ENCODE measurements around the gene TSPAN16. TPM values are rescaled to one million over a fixed set of nuclear protein-coding genes. Genes with fewer than 3 reads are reported as not detected.

The TSPAN16 gene
- total and polyA plus RNA-seq, 2 donors (not counting 3 experiments of a cell fraction or from before 2014, with no cell fraction given): not detected

DNA sequence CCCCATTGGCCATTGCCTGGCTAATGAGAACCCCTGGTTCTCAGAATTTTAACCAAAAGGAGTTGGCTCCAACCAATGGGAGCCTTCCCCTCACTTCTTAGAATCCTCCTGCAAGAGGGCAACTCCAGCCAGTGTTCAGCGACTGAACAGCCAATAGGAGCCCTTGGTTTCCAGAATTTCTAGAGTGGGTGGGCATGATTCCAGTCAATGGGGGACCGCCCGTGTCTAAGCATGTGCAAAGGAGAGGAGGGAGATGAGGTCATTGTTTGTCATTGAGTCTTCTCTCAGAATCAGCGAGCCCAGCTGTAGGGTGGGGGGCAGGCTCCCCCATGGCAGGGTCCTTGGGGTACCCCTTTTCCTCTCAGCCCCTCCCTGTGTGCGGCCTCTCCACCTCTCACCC lies 69.0 kb downstream of the TSPAN16 start:
- BruUV-seq (replicated peaks): no TSS peak
- CTCF ChIA-PET: no interaction called here
- no peaks in the 10 kb centered on the region for H3K27me3 ChIP-seq (ENCODE audit: control insufficient read depth in 2 of 2, insufficient read depth in 2 of 2, low read length in 2 of 2)

More for the DNA sequence above, 69.0 kb downstream of the TSPAN16 start:
- Histone ChIP-seq H3K9me3 (replicated peaks; ENCODE audit: control insufficient read depth, insufficient read depth, low read length) (no peaks in the 10 kb centered on the region), H3K9ac (replicated peaks; ENCODE audit: extremely low read depth, insufficient read depth, low read length) (no peak overlapping the region), H3K4me2 (ENCODE audit: insufficient read depth, low read length) (no peak overlapping the region), H3K79me2 (ENCODE audit: control insufficient read depth, insufficient read depth, low read length) (no peaks in the 10 kb centered on the region), H3K4me1 (ENCODE audit: control insufficient read depth, extremely low read depth, insufficient read depth, low read length) (no peaks in the 10 kb centered on the region), H3K9me1 (replicated peaks; ENCODE audit: control insufficient read depth, extremely low read depth, insufficient read depth, low read length) (no peaks in the 10 kb centered on the region), H3K36me3 (ENCODE audit: control insufficient read depth in 2 of 2, extremely low read depth in 1 of 2, insufficient read depth in 2 of 2, low read length in 2 of 2) (peaks cover 0 to 9% of the 10 kb centered on the region in 2 experiments), H3K4me3 (replicated peaks in 1 of 3; ENCODE audit: insufficient read depth in 1 of 3, low read depth in 1 of 3, low read length in 3 of 3) (no peak overlapping the region), H4K20me1 (replicated peaks; ENCODE audit: control insufficient read depth, extremely low read depth, insufficient read depth, low read length) (no peaks in the 10 kb centered on the region), H2AFZ (ENCODE audit: low read depth, low read length) (no peak overlapping the region), H3K27ac (ENCODE audit: insufficient read depth, low read depth, low read length) (no peak overlapping the region)
- FAIRE-seq (no peak), DNase-seq (ENCODE audit: low read depth, low spot score) (no peak)
- no peak for TF ChIP-seq EZH2 (IDR thresholded peaks at IDR 0.05; ENCODE audit: borderline replicate concordance, low read depth, low read length, severe bottlenecking)
- TF ChIP-seq POLR2A (IDR thresholded peaks at IDR 0.05; ENCODE audit: low read depth, low read length): no peak
- TF ChIP-seq, protein P1, sequence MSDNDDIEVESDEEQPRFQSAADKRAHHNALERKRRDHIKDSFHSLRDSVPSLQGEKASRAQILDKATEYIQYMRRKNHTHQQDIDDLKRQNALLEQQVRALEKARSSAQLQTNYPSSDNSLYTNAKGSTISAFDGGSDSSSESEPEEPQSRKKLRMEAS (IDR thresholded peaks at IDR 0.05; ENCODE audit: insufficient read depth, insufficient read length): no peak
- TF ChIP-seq JUN (IDR thresholded peaks at IDR 0.05; ENCODE audit: borderline replicate concordance, insufficient read depth, insufficient read length, low read depth): no peak
- TF ChIP-seq, protein P2, sequence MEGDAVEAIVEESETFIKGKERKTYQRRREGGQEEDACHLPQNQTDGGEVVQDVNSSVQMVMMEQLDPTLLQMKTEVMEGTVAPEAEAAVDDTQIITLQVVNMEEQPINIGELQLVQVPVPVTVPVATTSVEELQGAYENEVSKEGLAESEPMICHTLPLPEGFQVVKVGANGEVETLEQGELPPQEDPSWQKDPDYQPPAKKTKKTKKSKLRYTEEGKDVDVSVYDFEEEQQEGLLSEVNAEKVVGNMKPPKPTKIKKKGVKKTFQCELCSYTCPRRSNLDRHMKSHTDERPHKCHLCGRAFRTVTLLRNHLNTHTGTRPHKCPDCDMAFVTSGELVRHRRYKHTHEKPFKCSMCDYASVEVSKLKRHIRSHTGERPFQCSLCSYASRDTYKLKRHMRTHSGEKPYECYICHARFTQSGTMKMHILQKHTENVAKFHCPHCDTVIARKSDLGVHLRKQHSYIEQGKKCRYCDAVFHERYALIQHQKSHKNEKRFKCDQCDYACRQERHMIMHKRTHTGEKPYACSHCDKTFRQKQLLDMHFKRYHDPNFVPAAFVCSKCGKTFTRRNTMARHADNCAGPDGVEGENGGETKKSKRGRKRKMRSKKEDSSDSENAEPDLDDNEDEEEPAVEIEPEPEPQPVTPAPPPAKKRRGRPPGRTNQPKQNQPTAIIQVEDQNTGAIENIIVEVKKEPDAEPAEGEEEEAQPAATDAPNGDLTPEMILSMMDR (IDR thresholded peaks at IDR 0.05; ENCODE audit: extremely low read depth in 1 of 2, insufficient read depth in 1 of 2, low read depth in 1 of 2, low read length in 2 of 2): no peak
- TF ChIP-seq POLR2AphosphoS5 (IDR thresholded peaks at IDR 0.05; ENCODE audit: insufficient read depth, low read depth, low read length): no peak
- TF ChIP-seq GATA2 (IDR thresholded peaks at IDR 0.05; ENCODE audit: insufficient read depth, insufficient read length, low read depth, low read length): no peak
- TF ChIP-seq MYC (IDR thresholded peaks at IDR 0.05; ENCODE audit: low read depth, low read length): no peak
- POLR2A ChIA-PET: no interaction called here
- dilution Hi-C loops (cut with MboI; ENCODE audit: extremely low pct_ligation_motif_present, low sequenced_read_pairs): no loop called here
- intact Hi-C loops (cut with micrococcal nuclease): no loop called here

Other genes with a start within 250 kb of the TSPAN16 start
- gene LDLR, start 206.7 kb upstream of the TSPAN16 start, total RNA-seq: 174 and 175 TPM in 2 replicates
- 142 and 144 TPM in 2 replicates for gene LDLR, start 206.7 kb upstream of the TSPAN16 start, polyA plus RNA-seq
- 68.5 and 70.0 TPM in 2 replicates for gene SPC24, start 140.4 kb upstream of the TSPAN16 start, total RNA-seq
- 17.2 and 19.8 TPM in 2 replicates for gene SPC24, start 140.4 kb upstream of the TSPAN16 start, polyA plus RNA-seq
- gene KANK2, start 98.6 kb upstream of the TSPAN16 start, total RNA-seq: 77.9 and 78.0 TPM in 2 replicates
- 41.7 and 48.1 TPM in 2 replicates for gene KANK2, start 98.6 kb upstream of the TSPAN16 start, polyA plus RNA-seq
- not detected in 2 replicates for gene ANGPTL8, start 56.5 kb upstream of the TSPAN16 start, total RNA-seq
- gene ANGPTL8, start 56.5 kb upstream of the TSPAN16 start, polyA plus RNA-seq: not detected in 2 replicates
- gene DOCK6, start 33.6 kb upstream of the TSPAN16 start, total RNA-seq: 334 and 353 TPM in 2 replicates
- 126 and 154 TPM in 2 replicates for gene DOCK6, start 33.6 kb upstream of the TSPAN16 start, polyA plus RNA-seq
- 41.1 and 48.2 TPM in 2 replicates for gene RAB3D, start 43.5 kb downstream of the TSPAN16 start, total RNA-seq
- 34.1 and 35.4 TPM in 2 replicates for gene RAB3D, start 43.5 kb downstream of the TSPAN16 start, polyA plus RNA-seq
- gene TMEM205, start 50.1 kb downstream of the TSPAN16 start, total RNA-seq: 57.3 and 58.9 TPM in 2 replicates
- gene TMEM205, start 50.1 kb downstream of the TSPAN16 start, polyA plus RNA-seq: 345 and 364 TPM in 2 replicates
- 30.3 and 31.6 TPM in 2 replicates for gene CCDC159, start 50.4 kb downstream of the TSPAN16 start, total RNA-seq
- gene CCDC159, start 50.4 kb downstream of the TSPAN16 start, polyA plus RNA-seq: 28.2 and 30.0 TPM in 2 replicates
- gene PLPPR2, start 59.3 kb downstream of the TSPAN16 start, total RNA-seq: 22.8 and 23.7 TPM in 2 replicates
- 28.7 and 34.5 TPM in 2 replicates for gene PLPPR2, start 59.3 kb downstream of the TSPAN16 start, polyA plus RNA-seq
- 2.7 and 3.7 TPM in 2 replicates for gene SWSAP1, start 78.5 kb downstream of the TSPAN16 start, total RNA-seq
- gene SWSAP1, start 78.5 kb downstream of the TSPAN16 start, polyA plus RNA-seq: 4.4 and 4.8 TPM in 2 replicates
- 11.4 and 12.6 TPM in 2 replicates for gene EPOR, start 88.2 kb downstream of the TSPAN16 start, total RNA-seq
- 17.3 and 23.5 TPM in 2 replicates for gene EPOR, start 88.2 kb downstream of the TSPAN16 start, polyA plus RNA-seq
- 1.7 and 5.2 TPM in 2 replicates for gene RGL3, start 123.2 kb downstream of the TSPAN16 start, total RNA-seq
- 0.23 and 0.56 TPM in 2 replicates for gene RGL3, start 123.2 kb downstream of the TSPAN16 start, polyA plus RNA-seq
- gene ODAD3, start 139.0 kb downstream of the TSPAN16 start, total RNA-seq: 0.97 TPM in 1 of 2 replicates, not detected in the other
- 0.05 and 0.14 TPM in 2 replicates for gene ODAD3, start 139.0 kb downstream of the TSPAN16 start, polyA plus RNA-seq
- gene PRKCSH, start 139.5 kb downstream of the TSPAN16 start, total RNA-seq: 387 and 425 TPM in 2 replicates
- 215 and 267 TPM in 2 replicates for gene PRKCSH, start 139.5 kb downstream of the TSPAN16 start, polyA plus RNA-seq
- gene ELAVL3, start 184.9 kb downstream of the TSPAN16 start, total RNA-seq: 0.07 TPM in 1 of 2 replicates, not detected in the other
- gene ELAVL3, start 184.9 kb downstream of the TSPAN16 start, polyA plus RNA-seq: not detected in 2 replicates
- gene ZNF653, start 209.7 kb downstream of the TSPAN16 start, total RNA-seq: 7.0 and 9.8 TPM in 2 replicates
- 7.1 and 8.7 TPM in 2 replicates for gene ZNF653, start 209.7 kb downstream of the TSPAN16 start, polyA plus RNA-seq
- 32.4 and 36.7 TPM in 2 replicates for gene ECSIT, start 233.0 kb downstream of the TSPAN16 start, total RNA-seq
- 47.2 and 54.0 TPM in 2 replicates for gene ECSIT, start 233.0 kb downstream of the TSPAN16 start, polyA plus RNA-seq
- gene CNN1, start 242.7 kb downstream of the TSPAN16 start, total RNA-seq: not detected in 2 replicates
- 0.76 and 1.0 TPM in 2 replicates for gene CNN1, start 242.7 kb downstream of the TSPAN16 start, polyA plus RNA-seq